ENCODE measurements around the gene PHACTR4. TPM values are rescaled to one million over a fixed set of nuclear protein-coding genes. Genes with fewer than 3 reads are reported as not detected.
"Not testable (repeated sequence)": the region's sequence is repeated elsewhere in the genome, so short reads cannot be mapped to it uniquely, and the experiment has no call there.

Gene PHACTR4
- total RNA-seq, 1 experiment from 2014 or later, result 10.0 TPM

DNA sequence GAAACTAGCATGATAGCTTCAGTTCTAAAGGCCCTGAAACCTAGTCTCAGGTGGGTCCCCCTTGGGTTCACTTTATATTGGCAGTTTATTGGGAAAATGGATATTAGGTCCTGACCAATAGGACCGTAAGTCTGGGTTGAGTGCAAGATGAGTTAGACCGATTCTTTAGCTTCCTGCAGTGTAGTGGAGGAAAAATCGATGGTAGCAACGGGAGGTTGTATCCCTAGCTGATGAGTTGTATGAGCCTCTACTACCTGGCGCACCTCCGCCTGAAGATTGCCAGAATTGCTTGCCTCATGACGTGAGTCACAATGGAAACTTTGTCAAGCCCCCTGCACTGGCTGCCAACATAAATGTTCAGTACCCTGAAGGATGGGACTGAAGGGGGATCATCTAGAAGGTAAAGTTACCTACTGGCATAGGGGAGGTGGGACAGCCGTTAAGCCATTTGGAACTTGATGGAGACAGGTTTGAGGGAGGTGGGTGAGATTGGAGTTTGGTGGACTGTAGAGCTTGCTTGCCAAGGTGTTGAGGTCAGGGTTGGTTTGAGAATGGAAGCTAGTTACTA is 140.2 kb downstream of the PHACTR4 start:
- Histone ChIP-seq H4K20me1 (ENCODE audit: insufficient read depth, low read depth, low read length) (peaks cover 32% of the 10 kb centered on the region), H3K4me2 (ENCODE audit: low read depth, low read length, poor library complexity, severe bottlenecking) (peak overlapping the region; percentile 74), H3K79me2 (ENCODE audit: low read length) (peaks cover 30% of the 10 kb centered on the region), H3K36me3 (ENCODE audit: insufficient read depth, low read length) (peaks cover 58% of the 10 kb centered on the region), H3K9me2 (replicated peaks; ENCODE audit: insufficient read depth, low read length) (no peaks in the 10 kb centered on the region), H3K4me1 (ENCODE audit: low read length) (peaks cover 42% of the 10 kb centered on the region), H3K9ac (ENCODE audit: low read length) (peak overlapping the region; percentile 84; the same call in 1 of the 2 replicates), H3K27me3 (ENCODE audit: low read length) (no peaks in the 10 kb centered on the region), H2AFZ (ENCODE audit: low read length) (no peak overlapping the region), H3K4me3 (ENCODE audit: low read length) (peak overlapping the region; percentile 24; the same call in 1 of the 2 replicates), H3K9me3 (ENCODE audit: low read length) (no peaks in the 10 kb centered on the region), H3K27ac (ENCODE audit: low read length) (peak overlapping the region; percentile 95)
- DNase-seq, result peak; percentile 83

GRCh38 chr1:28510273-28510969 is 140.9 kb downstream of the PHACTR4 start:
- Histone ChIP-seq H3K36me3 (ENCODE audit: insufficient read depth, low read length) (peaks cover 58% of the 10 kb centered on the region), H3K9ac (ENCODE audit: low read length) (peak overlapping the region; percentile 84; the same call in 1 of the 2 replicates), H3K4me1 (ENCODE audit: low read length) (peaks cover 39% of the 10 kb centered on the region), H3K9me3 (ENCODE audit: low read length) (no peaks in the 10 kb centered on the region), H3K9me2 (replicated peaks; ENCODE audit: insufficient read depth, low read length) (no peaks in the 10 kb centered on the region), H3K27ac (ENCODE audit: low read length) (peak overlapping the region; percentile 95), H2AFZ (ENCODE audit: low read length) (no peak overlapping the region), H3K27me3 (ENCODE audit: low read length) (no peaks in the 10 kb centered on the region), H4K20me1 (ENCODE audit: insufficient read depth, low read depth, low read length) (peaks cover 32% of the 10 kb centered on the region), H3K4me3 (ENCODE audit: low read length) (peak overlapping the region; percentile 24; the same call in 1 of the 2 replicates), H3K4me2 (ENCODE audit: low read depth, low read length, poor library complexity, severe bottlenecking) (peak overlapping the region; percentile 74), H3K79me2 (ENCODE audit: low read length) (peaks cover 27% of the 10 kb centered on the region)
- DNase-seq, result peak; percentile 87

DNA sequence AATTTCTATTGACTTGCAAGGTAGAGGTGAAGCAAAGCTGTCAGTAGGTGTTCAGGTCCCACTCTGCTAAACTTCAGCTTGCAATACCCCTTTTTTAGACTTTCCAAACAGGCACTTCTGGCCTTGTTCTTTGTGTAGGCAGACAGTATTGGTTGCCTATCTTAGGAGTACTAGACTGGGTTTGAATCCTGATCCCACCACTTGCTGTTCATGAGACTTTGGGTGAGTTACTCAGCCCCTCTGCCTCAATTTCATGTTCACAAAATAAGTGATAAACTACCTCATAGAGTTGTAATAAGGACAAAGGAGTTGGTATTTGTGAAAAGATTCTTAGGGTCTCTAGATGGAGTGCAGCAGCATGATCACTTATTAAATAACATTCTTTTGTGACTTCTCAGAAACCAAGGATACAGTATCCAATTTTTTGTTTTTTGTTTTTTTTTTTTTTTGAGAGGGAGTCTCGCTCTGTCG is 141.5 kb downstream of the PHACTR4 start:
- no peaks in the 10 kb centered on the region for H3K9me3 ChIP-seq (ENCODE audit: low read length)
- DNase-seq, result peak; percentile 86
- peaks cover 32% of the 10 kb centered on the region for H4K20me1 ChIP-seq (ENCODE audit: insufficient read depth, low read depth, low read length)
- H3K4me3 ChIP-seq (ENCODE audit: low read length), result no peak overlapping the region
- H3K79me2 ChIP-seq (ENCODE audit: low read length), result peaks cover 25% of the 10 kb centered on the region
- H3K9me2 ChIP-seq (replicated peaks; ENCODE audit: insufficient read depth, low read length), result no peaks in the 10 kb centered on the region
- no peak overlapping the region for H3K4me2 ChIP-seq (ENCODE audit: low read depth, low read length, poor library complexity, severe bottlenecking)
- H3K27ac ChIP-seq (ENCODE audit: low read length), result peak overlapping the region; percentile 95
- H3K9ac ChIP-seq (ENCODE audit: low read length), result no peak overlapping the region
- no peak overlapping the region for H2AFZ ChIP-seq (ENCODE audit: low read length)
- H3K4me1 ChIP-seq (ENCODE audit: low read length), result peaks cover 39% of the 10 kb centered on the region
- no peaks in the 10 kb centered on the region for H3K27me3 ChIP-seq (ENCODE audit: low read length)
- peaks cover 58% of the 10 kb centered on the region for H3K36me3 ChIP-seq (ENCODE audit: insufficient read depth, low read length)

DNA sequence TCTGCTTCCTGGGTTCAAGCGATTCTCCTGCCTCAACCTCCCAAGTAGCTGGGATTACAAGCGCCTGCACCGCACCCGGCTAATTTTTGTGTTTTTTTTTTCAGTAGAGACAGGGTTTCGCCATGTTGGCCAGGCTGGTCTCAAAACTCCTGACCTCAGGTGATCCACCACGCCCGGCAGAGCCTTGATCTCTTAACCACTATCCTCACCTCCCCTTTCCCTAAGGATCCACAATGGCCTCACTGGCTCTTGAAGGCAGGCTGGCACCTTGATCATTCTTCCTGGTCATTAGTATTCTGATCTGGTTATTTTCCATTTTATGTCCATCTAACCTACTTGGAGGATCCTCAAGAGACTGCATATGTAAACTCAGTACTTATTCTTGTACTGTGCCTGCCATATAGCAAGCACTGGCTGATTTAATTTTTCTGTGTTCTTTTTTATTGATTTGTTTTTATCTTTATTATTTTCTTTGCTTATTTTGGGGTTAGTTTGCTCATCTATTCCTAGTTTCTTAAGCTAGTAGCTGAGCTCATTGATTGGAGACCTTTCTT is 142.6 kb downstream of the PHACTR4 start:
- peaks cover 47% of the 10 kb centered on the region for H3K36me3 ChIP-seq (ENCODE audit: insufficient read depth, low read length)
- H3K27ac ChIP-seq (ENCODE audit: low read length), result peak overlapping the region; percentile 51; the same call in 1 of the 2 replicates
- peaks cover 45% of the 10 kb centered on the region for H3K4me1 ChIP-seq (ENCODE audit: low read length)
- no peaks in the 10 kb centered on the region for H3K27me3 ChIP-seq (ENCODE audit: low read length)
- H3K79me2 ChIP-seq (ENCODE audit: low read length), result peaks cover 14% of the 10 kb centered on the region
- DNase-seq, result peak; percentile 78
- H2AFZ ChIP-seq (ENCODE audit: low read length), result no peak overlapping the region
- peaks cover 23% of the 10 kb centered on the region for H4K20me1 ChIP-seq (ENCODE audit: insufficient read depth, low read depth, low read length)
- H3K4me2 ChIP-seq (ENCODE audit: low read depth, low read length, poor library complexity, severe bottlenecking), result no peak overlapping the region
- H3K9me2 ChIP-seq (replicated peaks; ENCODE audit: insufficient read depth, low read length), result no peaks in the 10 kb centered on the region
- H3K9me3 ChIP-seq (ENCODE audit: low read length), result no peaks in the 10 kb centered on the region
- no peak overlapping the region for H3K9ac ChIP-seq (ENCODE audit: low read length)
- no peak overlapping the region for H3K4me3 ChIP-seq (ENCODE audit: low read length)

GRCh38 chr1:28514445-28514933 is 144.9 kb downstream of the PHACTR4 start:
- not testable (repeated sequence) for H3K27me3 ChIP-seq (ENCODE audit: low read length); H3K27ac ChIP-seq (ENCODE audit: low read length); H2AFZ ChIP-seq (ENCODE audit: low read length); H3K9me2 ChIP-seq (replicated peaks; ENCODE audit: insufficient read depth, low read length); H3K9ac ChIP-seq (ENCODE audit: low read length); H3K4me2 ChIP-seq (ENCODE audit: low read depth, low read length, poor library complexity, severe bottlenecking); H3K9me3 ChIP-seq (ENCODE audit: low read length); H3K4me3 ChIP-seq (ENCODE audit: low read length); H4K20me1 ChIP-seq (ENCODE audit: insufficient read depth, low read depth, low read length)
- H3K36me3 ChIP-seq (ENCODE audit: insufficient read depth, low read length), result peaks cover 24% of the 10 kb centered on the region
- peaks cover 13% of the 10 kb centered on the region for H3K79me2 ChIP-seq (ENCODE audit: low read length)
- H3K4me1 ChIP-seq (ENCODE audit: low read length), result peaks cover 37% of the 10 kb centered on the region
- DNase-seq, result peak; percentile 74

- Histone ChIP-seq H3K9me3 (ENCODE audit: low read length) (no peaks in the 10 kb centered on the region), H3K4me1 (ENCODE audit: low read length) (peaks cover 41% of the 10 kb centered on the region), H3K4me3 (ENCODE audit: low read length) (no peak overlapping the region), H3K9me2 (replicated peaks; ENCODE audit: insufficient read depth, low read length) (no peaks in the 10 kb centered on the region), H4K20me1 (ENCODE audit: insufficient read depth, low read depth, low read length) (peaks cover 1% of the 10 kb centered on the region; the same call in 1 of the 2 replicates), H3K9ac (ENCODE audit: low read length) (0 out of 2 replicates have a peak overlapping the region, but pooled peaks have one; percentile 11), H3K27ac (ENCODE audit: low read length) (peak overlapping the region; percentile 41), H3K27me3 (ENCODE audit: low read length) (no peaks in the 10 kb centered on the region), H2AFZ (ENCODE audit: low read length) (no peak overlapping the region), H3K36me3 (ENCODE audit: insufficient read depth, low read length) (peaks cover 8% of the 10 kb centered on the region; the same call in 1 of the 2 replicates), H3K4me2 (ENCODE audit: low read depth, low read length, poor library complexity, severe bottlenecking) (peak overlapping the region; percentile 87), H3K79me2 (ENCODE audit: low read length) (peaks cover 33% of the 10 kb centered on the region)
- DNase-seq, result peak; percentile 70
Observed at GRCh38 chr1:28516518-28516956, 147.0 kb downstream of the PHACTR4 start.

GRCh38 chr1:28517649-28517999 is 148.1 kb downstream of the PHACTR4 start:
- peaks cover 44% of the 10 kb centered on the region for H3K79me2 ChIP-seq (ENCODE audit: low read length)
- H3K9me3 ChIP-seq (ENCODE audit: low read length), result no peaks in the 10 kb centered on the region
- no peaks in the 10 kb centered on the region for H3K27me3 ChIP-seq (ENCODE audit: low read length)
- H3K4me2 ChIP-seq (ENCODE audit: low read depth, low read length, poor library complexity, severe bottlenecking), result peak overlapping the region; percentile 87
- no peak overlapping the region; the same call in 1 of the 2 replicates for H3K27ac ChIP-seq (ENCODE audit: low read length)
- H3K4me3 ChIP-seq (ENCODE audit: low read length), result peak overlapping the region; percentile 78
- no peak overlapping the region for H2AFZ ChIP-seq (ENCODE audit: low read length)
- no peaks in the 10 kb centered on the region for H3K9me2 ChIP-seq (replicated peaks; ENCODE audit: insufficient read depth, low read length)
- H3K36me3 ChIP-seq (ENCODE audit: insufficient read depth, low read length), result peaks cover 8% of the 10 kb centered on the region; the same call in 1 of the 2 replicates
- peaks cover 8% of the 10 kb centered on the region; the same call in 1 of the 2 replicates for H4K20me1 ChIP-seq (ENCODE audit: insufficient read depth, low read depth, low read length)
- DNase-seq, result no peak
- H3K4me1 ChIP-seq (ENCODE audit: low read length), result peaks cover 48% of the 10 kb centered on the region
- peak overlapping the region; percentile 88 for H3K9ac ChIP-seq (ENCODE audit: low read length)

All from Karpas-422 (cell line).